H1 (cell line): Measurements from ENCODE around the gene SHC1. TPM values are rescaled to one million over a fixed set of nuclear protein-coding genes. Genes with fewer than 3 reads are reported as not detected.

Source experiments
- polyA plus RNA-seq, 7 experiments: library from polyadenylated mRNA; depleted of rRNA in 3 of 7; stranded (reverse) in 5 of 7; unstranded in 2 of 7; fragments of >200 nt in 5 of 7; fragments of 200-250 nt in 2 of 7; gene quantifications; 1 replicate in 5 of 7; 2 replicates in 1 of 7; 4 replicates in 1 of 7; pipeline versions ENCODE4 v1.2.1 to v1.2.3, GENCODE V29; 2011 to 2013; ENCODE audit warnings: missing spikeins in 2 of 7, mixed read lengths in 2 of 7
- total RNA-seq: library from RNA; stranded (reverse); fragmentation: NEBNext Ultra II Directional; extraction: Animal tissue kit (Norgen Biotek cat#: 25700); gene quantifications from 2 replicates; pipeline ENCODE4 v1.2.1, GENCODE V29; 2021
- TF ChIP-seq, protein P1 (sequence below): fragments of 300-600 bp; sonication (generic); IDR thresholded peaks from 2 replicates; pipeline ENCODE4 v1.7.1; 2012; ENCODE audit warnings: low read length, moderate library complexity, mild to moderate bottlenecking, inconsistent platforms; ENCODE audit not compliant: insufficient replicate concordance

Gene SHC1
- total and polyA plus RNA-seq, 2 of the 8 experiments (the other 6 are each of a cell fraction or from before 2014, with no cell fraction given): 177 to 212 TPM

DNA sequence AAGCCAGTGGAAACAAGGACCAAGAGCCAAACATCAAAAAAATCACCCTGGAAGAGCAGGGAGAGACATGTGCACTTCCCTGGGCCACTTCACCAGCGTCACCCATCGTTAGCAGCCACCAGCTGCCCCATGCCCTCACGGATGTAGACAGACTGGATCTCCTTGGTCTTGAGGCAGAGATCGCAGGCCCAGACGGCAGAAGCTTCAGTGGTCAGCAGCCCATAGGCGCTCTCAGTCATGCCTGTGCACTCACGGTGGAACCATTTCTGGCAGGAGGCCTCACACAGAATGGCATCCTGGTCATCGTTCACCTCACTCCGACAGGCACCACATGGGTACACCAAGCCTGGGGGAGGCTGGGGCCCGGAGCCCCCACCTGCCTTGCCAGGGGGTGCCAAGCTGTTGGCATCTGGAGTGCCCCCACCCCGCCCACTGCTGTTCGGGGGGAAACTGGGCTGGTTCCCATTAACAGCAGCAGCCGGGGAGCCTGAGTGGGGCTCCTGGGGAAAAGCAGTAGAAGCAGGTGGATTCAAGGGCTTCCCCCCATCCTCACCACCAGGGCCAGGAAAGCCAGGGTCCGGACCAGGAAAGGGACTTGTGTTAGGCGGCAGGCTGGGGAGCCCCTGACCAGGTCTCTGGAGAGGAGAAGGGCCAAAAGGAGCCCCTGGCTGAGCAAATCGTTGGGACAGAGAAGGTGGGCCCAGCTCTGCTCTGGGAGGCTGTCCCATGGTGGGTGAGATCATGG is 11.7 kb downstream of the SHC1 start (continued):
- TF ChIP-seq, protein P1, sequence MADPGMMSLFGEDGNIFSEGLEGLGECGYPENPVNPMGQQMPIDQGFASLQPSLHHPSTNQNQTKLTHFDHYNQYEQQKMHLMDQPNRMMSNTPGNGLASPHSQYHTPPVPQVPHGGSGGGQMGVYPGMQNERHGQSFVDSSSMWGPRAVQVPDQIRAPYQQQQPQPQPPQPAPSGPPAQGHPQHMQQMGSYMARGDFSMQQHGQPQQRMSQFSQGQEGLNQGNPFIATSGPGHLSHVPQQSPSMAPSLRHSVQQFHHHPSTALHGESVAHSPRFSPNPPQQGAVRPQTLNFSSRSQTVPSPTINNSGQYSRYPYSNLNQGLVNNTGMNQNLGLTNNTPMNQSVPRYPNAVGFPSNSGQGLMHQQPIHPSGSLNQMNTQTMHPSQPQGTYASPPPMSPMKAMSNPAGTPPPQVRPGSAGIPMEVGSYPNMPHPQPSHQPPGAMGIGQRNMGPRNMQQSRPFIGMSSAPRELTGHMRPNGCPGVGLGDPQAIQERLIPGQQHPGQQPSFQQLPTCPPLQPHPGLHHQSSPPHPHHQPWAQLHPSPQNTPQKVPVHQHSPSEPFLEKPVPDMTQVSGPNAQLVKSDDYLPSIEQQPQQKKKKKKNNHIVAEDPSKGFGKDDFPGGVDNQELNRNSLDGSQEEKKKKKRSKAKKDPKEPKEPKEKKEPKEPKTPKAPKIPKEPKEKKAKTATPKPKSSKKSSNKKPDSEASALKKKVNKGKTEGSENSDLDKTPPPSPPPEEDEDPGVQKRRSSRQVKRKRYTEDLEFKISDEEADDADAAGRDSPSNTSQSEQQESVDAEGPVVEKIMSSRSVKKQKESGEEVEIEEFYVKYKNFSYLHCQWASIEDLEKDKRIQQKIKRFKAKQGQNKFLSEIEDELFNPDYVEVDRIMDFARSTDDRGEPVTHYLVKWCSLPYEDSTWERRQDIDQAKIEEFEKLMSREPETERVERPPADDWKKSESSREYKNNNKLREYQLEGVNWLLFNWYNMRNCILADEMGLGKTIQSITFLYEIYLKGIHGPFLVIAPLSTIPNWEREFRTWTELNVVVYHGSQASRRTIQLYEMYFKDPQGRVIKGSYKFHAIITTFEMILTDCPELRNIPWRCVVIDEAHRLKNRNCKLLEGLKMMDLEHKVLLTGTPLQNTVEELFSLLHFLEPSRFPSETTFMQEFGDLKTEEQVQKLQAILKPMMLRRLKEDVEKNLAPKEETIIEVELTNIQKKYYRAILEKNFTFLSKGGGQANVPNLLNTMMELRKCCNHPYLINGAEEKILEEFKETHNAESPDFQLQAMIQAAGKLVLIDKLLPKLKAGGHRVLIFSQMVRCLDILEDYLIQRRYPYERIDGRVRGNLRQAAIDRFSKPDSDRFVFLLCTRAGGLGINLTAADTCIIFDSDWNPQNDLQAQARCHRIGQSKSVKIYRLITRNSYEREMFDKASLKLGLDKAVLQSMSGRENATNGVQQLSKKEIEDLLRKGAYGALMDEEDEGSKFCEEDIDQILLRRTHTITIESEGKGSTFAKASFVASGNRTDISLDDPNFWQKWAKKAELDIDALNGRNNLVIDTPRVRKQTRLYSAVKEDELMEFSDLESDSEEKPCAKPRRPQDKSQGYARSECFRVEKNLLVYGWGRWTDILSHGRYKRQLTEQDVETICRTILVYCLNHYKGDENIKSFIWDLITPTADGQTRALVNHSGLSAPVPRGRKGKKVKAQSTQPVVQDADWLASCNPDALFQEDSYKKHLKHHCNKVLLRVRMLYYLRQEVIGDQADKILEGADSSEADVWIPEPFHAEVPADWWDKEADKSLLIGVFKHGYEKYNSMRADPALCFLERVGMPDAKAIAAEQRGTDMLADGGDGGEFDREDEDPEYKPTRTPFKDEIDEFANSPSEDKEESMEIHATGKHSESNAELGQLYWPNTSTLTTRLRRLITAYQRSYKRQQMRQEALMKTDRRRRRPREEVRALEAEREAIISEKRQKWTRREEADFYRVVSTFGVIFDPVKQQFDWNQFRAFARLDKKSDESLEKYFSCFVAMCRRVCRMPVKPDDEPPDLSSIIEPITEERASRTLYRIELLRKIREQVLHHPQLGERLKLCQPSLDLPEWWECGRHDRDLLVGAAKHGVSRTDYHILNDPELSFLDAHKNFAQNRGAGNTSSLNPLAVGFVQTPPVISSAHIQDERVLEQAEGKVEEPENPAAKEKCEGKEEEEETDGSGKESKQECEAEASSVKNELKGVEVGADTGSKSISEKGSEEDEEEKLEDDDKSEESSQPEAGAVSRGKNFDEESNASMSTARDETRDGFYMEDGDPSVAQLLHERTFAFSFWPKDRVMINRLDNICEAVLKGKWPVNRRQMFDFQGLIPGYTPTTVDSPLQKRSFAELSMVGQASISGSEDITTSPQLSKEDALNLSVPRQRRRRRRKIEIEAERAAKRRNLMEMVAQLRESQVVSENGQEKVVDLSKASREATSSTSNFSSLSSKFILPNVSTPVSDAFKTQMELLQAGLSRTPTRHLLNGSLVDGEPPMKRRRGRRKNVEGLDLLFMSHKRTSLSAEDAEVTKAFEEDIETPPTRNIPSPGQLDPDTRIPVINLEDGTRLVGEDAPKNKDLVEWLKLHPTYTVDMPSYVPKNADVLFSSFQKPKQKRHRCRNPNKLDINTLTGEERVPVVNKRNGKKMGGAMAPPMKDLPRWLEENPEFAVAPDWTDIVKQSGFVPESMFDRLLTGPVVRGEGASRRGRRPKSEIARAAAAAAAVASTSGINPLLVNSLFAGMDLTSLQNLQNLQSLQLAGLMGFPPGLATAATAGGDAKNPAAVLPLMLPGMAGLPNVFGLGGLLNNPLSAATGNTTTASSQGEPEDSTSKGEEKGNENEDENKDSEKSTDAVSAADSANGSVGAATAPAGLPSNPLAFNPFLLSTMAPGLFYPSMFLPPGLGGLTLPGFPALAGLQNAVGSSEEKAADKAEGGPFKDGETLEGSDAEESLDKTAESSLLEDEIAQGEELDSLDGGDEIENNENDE: no peak
